ENCODE results near the gene SMIM28.

Gene SMIM28

DNA sequence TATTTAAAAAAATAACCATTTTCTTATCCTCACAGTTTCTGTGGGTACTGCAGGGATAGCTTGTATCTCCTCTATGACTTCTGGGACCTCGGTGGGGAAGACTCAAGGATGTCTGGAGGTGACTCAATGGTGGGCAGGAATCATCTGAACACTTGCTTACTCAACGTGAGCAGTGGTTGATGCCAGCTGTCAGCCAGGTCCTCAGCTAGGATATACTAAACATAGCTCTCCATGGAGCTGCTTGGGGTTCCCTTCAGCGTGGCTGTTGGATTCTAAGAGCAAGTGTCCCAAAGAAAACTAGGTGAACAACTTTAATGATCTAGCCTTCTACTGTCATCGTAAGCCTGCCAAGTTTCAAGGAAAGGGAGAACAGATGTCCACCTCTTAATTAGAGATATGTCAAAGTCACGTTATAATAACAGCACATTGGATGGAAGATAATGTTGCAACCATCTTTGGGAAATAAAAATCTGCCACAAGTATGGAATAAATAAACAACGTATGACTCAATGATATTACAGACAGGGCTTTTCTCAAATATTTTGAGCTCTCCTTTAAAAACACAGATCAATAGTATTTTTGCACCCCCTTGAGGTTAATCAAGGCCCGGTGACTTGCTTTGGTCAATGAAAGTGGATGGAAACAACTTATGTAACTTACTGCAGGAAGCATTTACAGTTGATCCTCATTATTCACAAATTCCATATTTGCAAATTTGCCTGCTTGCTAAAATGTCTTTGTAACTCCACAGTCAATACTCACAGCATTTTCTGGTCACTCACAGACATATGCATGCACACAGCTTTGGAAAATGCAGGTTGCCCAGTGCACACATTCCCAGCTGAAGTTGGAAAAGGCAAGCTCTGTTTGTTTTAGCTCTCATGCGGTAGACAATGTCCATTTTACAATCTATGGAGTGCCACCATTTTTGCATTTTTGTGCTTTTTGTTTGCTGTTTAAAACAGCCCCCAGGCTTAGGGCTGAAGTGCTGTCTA, 19.7 kb downstream of the SMIM28 start:
- TF ChIP-seq FOXP2 (optimal IDR thresholded peaks at IDR 0.05; ENCODE audit: borderline replicate concordance, extremely low read depth, extremely low read length, insufficient read depth), result no peak

DNA sequence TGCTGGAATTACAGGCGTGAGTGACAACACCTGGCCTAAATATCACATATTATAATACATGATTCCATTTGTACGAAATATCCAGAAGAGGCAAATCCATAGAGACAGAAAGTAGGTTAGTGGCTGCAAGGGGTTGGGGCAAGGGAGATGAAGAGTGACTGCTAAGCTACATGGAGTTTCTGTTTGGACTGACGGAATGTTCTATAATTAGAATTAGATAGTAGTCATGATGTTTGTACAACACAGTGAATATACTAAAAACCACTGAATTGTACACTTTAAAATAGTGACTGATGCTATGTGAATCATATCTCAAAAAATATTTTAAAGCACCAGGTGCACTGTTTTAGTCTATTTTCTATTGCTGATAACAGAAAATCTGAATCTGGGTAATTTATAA, 22.6 kb downstream of the SMIM28 start:
- TF ChIP-seq POLR2AphosphoS5 (IDR thresholded peaks at IDR 0.05; ENCODE audit: low read depth, low read length) (no peak), SIN3A (IDR thresholded peaks at IDR 0.05; ENCODE audit: borderline replicate concordance, insufficient read depth, low read length) (no peak), TAF1 (IDR thresholded peaks at IDR 0.05; ENCODE audit: borderline replicate concordance, insufficient read depth, low read length) (no peak), FOXP2 (optimal IDR thresholded peaks at IDR 0.05; ENCODE audit: borderline replicate concordance, extremely low read depth, extremely low read length, insufficient read depth) (no peak)
- TF ChIP-seq, protein P1, sequence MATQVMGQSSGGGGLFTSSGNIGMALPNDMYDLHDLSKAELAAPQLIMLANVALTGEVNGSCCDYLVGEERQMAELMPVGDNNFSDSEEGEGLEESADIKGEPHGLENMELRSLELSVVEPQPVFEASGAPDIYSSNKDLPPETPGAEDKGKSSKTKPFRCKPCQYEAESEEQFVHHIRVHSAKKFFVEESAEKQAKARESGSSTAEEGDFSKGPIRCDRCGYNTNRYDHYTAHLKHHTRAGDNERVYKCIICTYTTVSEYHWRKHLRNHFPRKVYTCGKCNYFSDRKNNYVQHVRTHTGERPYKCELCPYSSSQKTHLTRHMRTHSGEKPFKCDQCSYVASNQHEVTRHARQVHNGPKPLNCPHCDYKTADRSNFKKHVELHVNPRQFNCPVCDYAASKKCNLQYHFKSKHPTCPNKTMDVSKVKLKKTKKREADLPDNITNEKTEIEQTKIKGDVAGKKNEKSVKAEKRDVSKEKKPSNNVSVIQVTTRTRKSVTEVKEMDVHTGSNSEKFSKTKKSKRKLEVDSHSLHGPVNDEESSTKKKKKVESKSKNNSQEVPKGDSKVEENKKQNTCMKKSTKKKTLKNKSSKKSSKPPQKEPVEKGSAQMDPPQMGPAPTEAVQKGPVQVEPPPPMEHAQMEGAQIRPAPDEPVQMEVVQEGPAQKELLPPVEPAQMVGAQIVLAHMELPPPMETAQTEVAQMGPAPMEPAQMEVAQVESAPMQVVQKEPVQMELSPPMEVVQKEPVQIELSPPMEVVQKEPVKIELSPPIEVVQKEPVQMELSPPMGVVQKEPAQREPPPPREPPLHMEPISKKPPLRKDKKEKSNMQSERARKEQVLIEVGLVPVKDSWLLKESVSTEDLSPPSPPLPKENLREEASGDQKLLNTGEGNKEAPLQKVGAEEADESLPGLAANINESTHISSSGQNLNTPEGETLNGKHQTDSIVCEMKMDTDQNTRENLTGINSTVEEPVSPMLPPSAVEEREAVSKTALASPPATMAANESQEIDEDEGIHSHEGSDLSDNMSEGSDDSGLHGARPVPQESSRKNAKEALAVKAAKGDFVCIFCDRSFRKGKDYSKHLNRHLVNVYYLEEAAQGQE (IDR thresholded peaks at IDR 0.05; ENCODE audit: insufficient read depth in 1 of 2, low read depth in 2 of 2, low read length in 2 of 2), result no peak

DNA sequence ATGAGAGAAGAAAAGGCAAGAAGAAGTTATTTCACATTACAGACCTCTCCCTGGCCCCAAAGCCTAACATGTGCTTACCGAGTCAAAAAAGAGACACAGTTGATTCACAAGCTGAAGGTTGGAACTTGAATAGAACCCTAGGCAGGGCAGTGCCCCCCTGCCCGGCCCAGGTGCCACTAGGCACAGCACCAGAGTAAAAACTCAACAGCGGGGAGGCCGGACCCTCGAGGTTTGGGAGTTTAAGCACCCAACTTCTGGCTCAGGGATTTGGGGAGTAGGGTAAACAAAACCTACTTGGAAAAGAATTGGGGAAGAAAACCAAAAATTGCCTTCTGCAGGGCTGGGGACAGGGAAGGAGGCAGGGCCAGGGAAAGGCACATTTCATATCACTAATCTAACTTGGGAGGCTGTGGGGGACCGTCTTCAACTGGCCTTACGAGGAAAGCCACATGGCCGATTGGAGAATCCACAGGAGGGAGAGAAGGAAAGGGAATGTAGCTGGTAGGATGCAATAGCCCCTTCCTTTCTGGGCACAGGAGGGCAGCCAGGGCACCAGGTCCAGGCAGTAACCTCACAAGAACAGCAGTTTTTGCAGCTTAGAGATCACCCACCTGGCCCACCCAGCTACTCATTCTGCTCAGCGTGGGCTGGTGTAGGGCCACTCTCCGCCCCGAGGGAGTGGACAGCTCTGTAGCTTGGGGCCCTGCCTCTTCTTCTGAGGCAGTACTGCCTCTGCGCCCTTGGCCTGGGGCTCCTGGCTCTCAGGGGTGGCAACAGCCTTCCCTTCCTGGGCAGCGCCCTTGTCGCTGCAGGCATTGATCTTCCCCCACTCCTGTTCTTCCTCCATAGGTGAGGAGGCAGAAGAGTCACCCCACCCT, 24.5 kb downstream of the SMIM28 start:
- TF ChIP-seq POLR2AphosphoS5 (IDR thresholded peaks at IDR 0.05; ENCODE audit: low read depth, low read length), result no peak
- no peak for TF ChIP-seq FOXP2 (optimal IDR thresholded peaks at IDR 0.05; ENCODE audit: borderline replicate concordance, extremely low read depth, extremely low read length, insufficient read depth)
- TF ChIP-seq SIN3A (IDR thresholded peaks at IDR 0.05; ENCODE audit: borderline replicate concordance, insufficient read depth, low read length), result no peak
- no peak for TF ChIP-seq TAF1 (IDR thresholded peaks at IDR 0.05; ENCODE audit: borderline replicate concordance, insufficient read depth, low read length)
- TF ChIP-seq, protein P1 (IDR thresholded peaks at IDR 0.05; ENCODE audit: insufficient read depth in 1 of 2, low read depth in 2 of 2, low read length in 2 of 2), result no peak

DNA sequence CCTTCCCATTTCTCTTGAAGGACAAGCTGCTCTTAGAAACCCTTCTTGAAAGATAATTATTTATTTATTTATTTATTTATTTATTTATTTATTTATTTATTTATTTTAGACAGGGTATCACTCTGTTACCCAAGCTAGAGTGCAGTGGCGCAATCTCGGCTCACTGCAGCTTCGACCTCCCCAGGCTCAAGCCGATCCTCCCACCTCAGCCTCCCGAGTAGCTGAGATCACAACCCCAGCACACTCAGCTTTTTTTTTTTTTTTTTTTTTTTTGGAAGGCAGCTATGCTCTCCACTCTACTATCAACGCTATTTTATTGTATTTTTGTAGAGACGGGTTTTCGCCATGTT, 25.1 kb downstream of the SMIM28 start:
- TF ChIP-seq, protein P1 (IDR thresholded peaks at IDR 0.05; ENCODE audit: insufficient read depth in 1 of 2, low read depth in 2 of 2, low read length in 2 of 2), result no peak
- no peak for TF ChIP-seq POLR2AphosphoS5 (IDR thresholded peaks at IDR 0.05; ENCODE audit: low read depth, low read length)
- TF ChIP-seq SIN3A (IDR thresholded peaks at IDR 0.05; ENCODE audit: borderline replicate concordance, insufficient read depth, low read length), result no peak
- no peak for TF ChIP-seq FOXP2 (optimal IDR thresholded peaks at IDR 0.05; ENCODE audit: borderline replicate concordance, extremely low read depth, extremely low read length, insufficient read depth)

DNA sequence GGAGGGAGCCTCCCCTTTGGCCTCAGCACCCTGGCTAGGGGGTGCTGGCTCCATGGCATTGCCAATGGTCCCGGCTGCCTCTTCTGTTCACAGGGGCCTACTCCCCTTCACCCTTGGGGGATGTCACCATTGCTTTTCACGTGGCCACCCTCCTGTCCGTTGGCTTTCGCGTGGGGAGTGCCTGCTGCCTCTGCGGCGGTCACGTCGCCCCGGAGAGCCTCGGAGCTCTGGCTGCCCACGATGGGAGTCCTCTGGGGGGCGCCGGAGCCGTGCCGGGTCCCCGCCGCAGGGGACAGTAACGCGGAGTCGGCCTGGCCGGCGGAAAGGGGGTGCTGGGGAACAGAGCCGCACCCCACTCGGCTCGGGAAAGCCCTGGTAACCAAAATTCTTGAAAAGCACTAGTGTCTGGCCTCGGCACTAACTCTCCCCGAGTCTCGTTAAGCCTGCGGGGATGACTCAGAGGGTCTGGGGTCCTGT, 25.7 kb downstream of the SMIM28 start:
- TF ChIP-seq TAF1 (IDR thresholded peaks at IDR 0.05; ENCODE audit: borderline replicate concordance, insufficient read depth, low read length) (no peak), POLR2AphosphoS5 (IDR thresholded peaks at IDR 0.05; ENCODE audit: low read depth, low read length) (no peak), SIN3A (IDR thresholded peaks at IDR 0.05; ENCODE audit: borderline replicate concordance, insufficient read depth, low read length) (no peak)
- TF ChIP-seq, protein P1 (IDR thresholded peaks at IDR 0.05; ENCODE audit: insufficient read depth in 1 of 2, low read depth in 2 of 2, low read length in 2 of 2), result no peak
